Panc1 (cell line): ENCODE data around the gene ACVR1B.

ENCODE experiments used
- CTCF ChIP-seq: fragments of 450-650 bp; IDR thresholded peaks from 2 replicates; pipeline ENCODE4 v1.5.1; 2017; ENCODE audit warnings: mild to moderate bottlenecking
- POLR2AphosphoS5 ChIP-seq: IDR thresholded peaks from 2 replicates; pipeline ENCODE4 v1.6.1; 2012; ENCODE audit warnings: mild to moderate bottlenecking, low read depth, low read length, moderate library complexity
- REST ChIP-seq, 2 experiments: IDR thresholded peaks; 2 replicates each; pipeline ENCODE4 v1.6.1; 2011 to 2012; ENCODE audit warnings: low read depth in 2 of 2, control low read depth in 1 of 2, low read length in 1 of 2, mild to moderate bottlenecking in 1 of 2, moderate library complexity in 1 of 2; ENCODE audit not compliant: insufficient read depth in 1 of 2
- SIN3A ChIP-seq: IDR thresholded peaks from 2 replicates; pipeline ENCODE4 v1.6.1; 2012; ENCODE audit warnings: low read depth, mild to moderate bottlenecking, low read length, moderate library complexity, borderline replicate concordance; ENCODE audit not compliant: insufficient read depth
- TCF7L2 ChIP-seq: IDR thresholded peaks from 2 replicates; pipeline ENCODE4 v1.6.1; 2011; ENCODE audit warnings: mild to moderate bottlenecking, low read depth, low read length, inconsistent platforms

GRCh38 chr12:51906430-51907082 is 44.9 kb upstream of the ACVR1B start:
- TF ChIP-seq POLR2AphosphoS5 (no peak), REST (IDR thresholded peaks at IDR 0.05; ENCODE audit: insufficient read depth in 1 of 2, low read depth in 2 of 2, low read length in 1 of 2) (no peak), CTCF (no peak), TCF7L2 (no peak), SIN3A (no peak)
